Measurements from ENCODE around the gene SF3B5.
"Not testable (repeated sequence)": the region's sequence is repeated elsewhere in the genome, so short reads cannot be mapped to it uniquely, and the experiment has no call there.

The SF3B5 gene

GRCh38 chr6:144062786-144063185 is 32.6 kb downstream of the SF3B5 start:
- DNase-seq, result no peak

- DNase-seq, result no peak
Measured at GRCh38 chr6:144059139-144059538, 36.2 kb downstream of the SF3B5 start.

GRCh38 chr6:144055121-144055931 is 40.0 kb downstream of the SF3B5 start:
- no peak for DNase-seq

DNA sequence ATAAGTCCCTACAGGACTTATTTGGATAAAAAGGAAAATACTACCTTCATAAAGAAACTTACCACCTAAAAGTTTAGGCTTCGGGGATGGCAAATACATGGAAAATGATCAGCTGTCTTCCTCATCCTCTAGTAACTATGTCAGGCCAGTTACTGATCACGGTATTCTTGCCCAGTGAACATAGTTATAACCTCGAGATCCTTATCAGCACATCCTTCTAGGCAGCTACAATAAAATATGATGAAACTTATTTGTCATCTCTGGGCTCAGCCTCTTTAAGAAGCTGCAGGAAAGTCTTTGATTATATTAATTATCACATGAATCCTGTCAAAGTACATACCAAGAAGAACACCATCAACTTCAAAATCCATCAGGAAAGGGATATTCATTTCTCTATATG is 41.8 kb downstream of the SF3B5 start:
- DNase-seq, result no peak

- DNase-seq, result no peak
Measured at GRCh38 chr6:144052488-144052887, 42.9 kb downstream of the SF3B5 start.

- DNase-seq, result no peak
Measured at GRCh38 chr6:144049386-144049785, 46.0 kb downstream of the SF3B5 start.

DNA sequence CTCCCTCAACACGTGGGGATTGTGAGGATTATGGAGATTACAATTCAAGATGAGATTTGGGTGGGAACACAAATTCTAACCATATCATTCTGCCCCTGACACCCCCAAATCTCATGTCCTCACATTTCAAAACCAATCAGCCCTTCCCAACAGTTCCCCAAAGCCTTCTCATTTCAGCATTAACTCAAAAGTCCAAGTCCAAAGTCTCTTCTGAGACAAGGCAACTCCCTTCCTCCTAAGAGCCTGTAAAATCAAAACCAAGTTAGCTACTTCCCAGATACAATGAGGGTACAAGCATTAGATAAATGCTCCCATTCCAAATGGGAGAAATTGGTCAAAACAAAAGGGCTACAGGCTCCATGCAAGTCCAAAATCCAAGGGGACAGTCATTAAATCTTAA is 47.7 kb downstream of the SF3B5 start:
- DNase-seq, result no peak

DNA sequence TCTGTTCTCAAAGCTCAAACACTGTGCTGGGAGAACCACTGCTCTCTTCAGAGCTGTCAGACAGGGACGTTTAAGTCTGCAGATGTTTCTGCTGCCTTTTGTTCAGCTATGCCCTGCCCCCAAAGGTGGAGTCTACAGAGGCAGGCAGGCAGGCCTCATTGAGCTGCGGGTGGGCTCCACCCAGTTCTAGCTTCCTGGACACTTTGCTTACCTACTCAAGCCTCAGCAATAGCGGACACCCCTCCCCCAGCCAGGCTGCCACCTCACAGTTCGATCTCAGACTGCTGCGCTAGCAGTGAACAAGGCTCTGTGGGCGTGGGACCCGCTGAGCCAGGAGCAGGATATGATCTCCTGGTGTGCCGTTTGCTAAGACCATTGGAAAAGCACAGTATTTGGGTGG is 48.7 kb downstream of the SF3B5 start:
- DNase-seq, result not testable (repeated sequence)

- not testable (repeated sequence) for DNase-seq
Measured at GRCh38 chr6:144044989-144045388, 50.4 kb downstream of the SF3B5 start.

All from islet precursor cell (in vitro differentiated cells).